PC-3 (cell line): ENCODE data around the gene SORBS2. TPM values are rescaled to one million over a fixed set of nuclear protein-coding genes. Genes with fewer than 3 reads are reported as not detected.

ENCODE experiments used
- ATAC-seq: fragments of 200-7000 bp; cut with Tn5 transposase; 2 replicates; pipeline ENCODE4 v1.9.1; 2020; ENCODE audit warnings: mild to moderate bottlenecking, moderate library complexity
- BruUV-seq: library from RNA; stranded (reverse); fragments of 400-500 nt; replicated peaks from 2 replicates; lab custom pipeline; 2021; lab: Mats Ljungman, UMichigan
- CTCF ChIA-PET: fragments of 300-600 bp; sonication (Branson Sonifier 250); formaldehyde crosslinking; loops from one replicate; lab custom pipeline; 2022; ENCODE audit warnings: antibody characterized with exemption; lab: Charles Lee
- POLR2A ChIA-PET: fragments of 300-600 bp; sonication (Branson Sonifier 250); formaldehyde crosslinking; loops from one replicate; lab custom pipeline; 2022; ENCODE audit warnings: antibody characterized with exemption; ENCODE audit not compliant: unreplicated experiment; lab: Charles Lee
- DNase-seq: peaks from one replicate; pipeline ENCODE4 v3.0.0-alpha.2; 2015
- H2AFZ ChIP-seq: fragments of 300-600 bp; sonication (generic); 2 replicates; pipeline ENCODE4 v1.6.0; 2016; ENCODE audit warnings: antibody characterized with exemption, low read length
- H3F3A ChIP-seq: fragments of 300-600 bp; sonication (generic); one replicate; pipeline ENCODE4 v1.6.0; 2017; ENCODE audit warnings: antibody characterized with exemption, low read length, control low read depth, mild to moderate bottlenecking; ENCODE audit not compliant: unreplicated experiment
- H3K27ac ChIP-seq: fragments of 300-600 bp; sonication (generic); 2 replicates; pipeline ENCODE4 v1.5.1; 2016; ENCODE audit warnings: mild to moderate bottlenecking, low read length
- H3K27me3 ChIP-seq: fragments of 300-600 bp; sonication (generic); 2 replicates; pipeline ENCODE4 v1.6.1; 2016; ENCODE audit warnings: low read length, mixed read lengths
- H3K36me3 ChIP-seq: fragments of 300-600 bp; sonication (generic); 2 replicates; pipeline ENCODE4 v1.6.1; 2016; ENCODE audit warnings: low read depth, mixed run types, low read length, mixed read lengths
- H3K4me1 ChIP-seq: fragments of 300-600 bp; sonication (generic); 2 replicates; pipeline ENCODE4 v1.5.1; 2016; ENCODE audit warnings: low read length; ENCODE audit not compliant: insufficient read depth
- H3K4me2 ChIP-seq: fragments of 300-600 bp; sonication (generic); 2 replicates; pipeline ENCODE4 v1.6.0; 2016; ENCODE audit warnings: low read length
- H3K4me3 ChIP-seq: fragments of 300-600 bp; sonication (generic); 2 replicates; pipeline ENCODE4 v1.5.1; 2016; ENCODE audit warnings: mild to moderate bottlenecking, low read length, mixed read lengths
- H3K79me2 ChIP-seq: fragments of 300-600 bp; sonication (generic); 2 replicates; pipeline ENCODE4 v1.6.1; 2017; ENCODE audit warnings: low read length, mixed read lengths
- H3K9ac ChIP-seq: fragments of 300-600 bp; sonication (generic); 2 replicates; pipeline ENCODE4 v1.6.0; 2016; ENCODE audit warnings: mild to moderate bottlenecking, low read length
- H3K9me2 ChIP-seq: fragments of 300-600 bp; sonication (generic); replicated peaks from 2 replicates; pipeline ENCODE4 v1.6.1; 2016; ENCODE audit warnings: mixed run types, low read length, mixed read lengths
- H3K9me3 ChIP-seq: fragments of 300-600 bp; sonication (generic); 2 replicates; pipeline ENCODE4 v1.6.1; 2016; ENCODE audit warnings: low read length, mixed read lengths
- H4K20me1 ChIP-seq: fragments of 300-600 bp; sonication (generic); 2 replicates; pipeline ENCODE4 v1.6.1; 2016; ENCODE audit warnings: low read length, mixed read lengths
- CTCF ChIP-seq: fragments of 300-600 bp; sonication (generic); conservative IDR thresholded peaks from 2 replicates; pipeline ENCODE4 v1.5.1; 2017; ENCODE audit warnings: antibody characterized with exemption, low read depth, mild to moderate bottlenecking, low read length
- EZH2 ChIP-seq: fragments of 300-600 bp; sonication (generic); IDR thresholded peaks from one replicate; pipeline ENCODE4 v1.6.1; 2017; ENCODE audit warnings: antibody characterized with exemption, mild to moderate bottlenecking, low read length; ENCODE audit not compliant: unreplicated experiment
- EZH2phosphoT487 ChIP-seq: fragments of 300-600 bp; sonication (generic); IDR thresholded peaks from 2 replicates; pipeline ENCODE4 v1.6.1; 2018; ENCODE audit warnings: mild to moderate bottlenecking, antibody characterized with exemption, low read length, borderline replicate concordance
- intact Hi-C: fragments of 100-400 bp; cut with micrococcal nuclease; formaldehyde crosslinking; loops from 2 replicates; pipeline ENCODE4 v1.9.0; 2023
- total RNA-seq: library from RNA; depleted of rRNA; stranded (reverse); fragments of >200 nt; gene quantifications from 2 replicates; pipeline ENCODE4 v1.2.3, GENCODE V29; 2014

The SORBS2 gene
- total RNA-seq, 1 experiment from 2014 or later, result 3.6 TPM

- intact Hi-C loops, result no loop called here
- Histone ChIP-seq H3F3A (no peaks in the 10 kb centered on the region), H3K27me3 (no peaks in the 10 kb centered on the region), H3K9ac (no peak overlapping the region), H3K9me2 (no peaks in the 10 kb centered on the region), H3K4me1 (no peaks in the 10 kb centered on the region), H3K9me3 (no peaks in the 10 kb centered on the region), H3K79me2 (no peaks in the 10 kb centered on the region), H3K36me3 (no peaks in the 10 kb centered on the region), H3K4me2 (no peak overlapping the region), H4K20me1 (no peaks in the 10 kb centered on the region), H3K27ac (no peak overlapping the region), H3K4me3 (no peak overlapping the region), H2AFZ (no peak overlapping the region)
- DNase-seq (no peak), ATAC-seq (no peak)
- ChIA-PET CTCF (no interaction called here), POLR2A (no interaction called here)
- TF ChIP-seq EZH2phosphoT487 (no peak), CTCF (no peak), EZH2 (no peak)
- BruUV-seq, result no TSS peak
These were observed 9.0 kb upstream of the SORBS2 start for GRCh38 chr4:185821029-185821419.

GRCh38 chr4:185820146-185821028 is 8.4 kb upstream of the SORBS2 start:
- no peaks in the 10 kb centered on the region for H3K9me3 ChIP-seq
- no peaks in the 10 kb centered on the region for H3K27me3 ChIP-seq
- H3K9ac ChIP-seq, result no peak overlapping the region
- intact Hi-C loops, result no loop called here
- no peak overlapping the region for H3K4me3 ChIP-seq
- H3F3A ChIP-seq, result no peaks in the 10 kb centered on the region
- H3K4me2 ChIP-seq, result no peak overlapping the region
- no peaks in the 10 kb centered on the region for H3K9me2 ChIP-seq
- ChIA-PET POLR2A (no interaction called here), CTCF (no interaction called here)
- H3K27ac ChIP-seq, result no peak overlapping the region
- TF ChIP-seq EZH2 (no peak), EZH2phosphoT487 (no peak), CTCF (no peak)
- H3K79me2 ChIP-seq, result no peaks in the 10 kb centered on the region
- ATAC-seq (no peak), DNase-seq (no peak)
- no peaks in the 10 kb centered on the region for H3K36me3 ChIP-seq
- no peaks in the 10 kb centered on the region for H3K4me1 ChIP-seq
- no peak overlapping the region for H2AFZ ChIP-seq
- no TSS peak for BruUV-seq
- no peaks in the 10 kb centered on the region for H4K20me1 ChIP-seq

- Histone ChIP-seq H3K9ac (no peak overlapping the region), H3K27me3 (no peaks in the 10 kb centered on the region), H3K79me2 (no peaks in the 10 kb centered on the region), H4K20me1 (no peaks in the 10 kb centered on the region), H2AFZ (no peak overlapping the region), H3K9me2 (no peaks in the 10 kb centered on the region), H3K4me2 (no peak overlapping the region), H3K4me3 (no peak overlapping the region), H3K27ac (no peak overlapping the region), H3K36me3 (no peaks in the 10 kb centered on the region), H3K4me1 (no peaks in the 10 kb centered on the region), H3F3A (no peaks in the 10 kb centered on the region), H3K9me3 (no peaks in the 10 kb centered on the region)
- ChIA-PET POLR2A (no interaction called here), CTCF (interaction anchor here (0.6 kb wide), 1 partner anchor 125 kb away, joined by 4 read pairs; no protein-coding TSS in a partner anchor)
- ATAC-seq, result no peak
- BruUV-seq, result no TSS peak
- DNase-seq, result no peak
- no peak for TF ChIP-seq EZH2
- intact Hi-C loops, result no loop called here
These were observed 7.2 kb upstream of the SORBS2 start for GRCh38 chr4:185819144-185819543.
